Measurements from ENCODE around the gene CBLIF.

DNA sequence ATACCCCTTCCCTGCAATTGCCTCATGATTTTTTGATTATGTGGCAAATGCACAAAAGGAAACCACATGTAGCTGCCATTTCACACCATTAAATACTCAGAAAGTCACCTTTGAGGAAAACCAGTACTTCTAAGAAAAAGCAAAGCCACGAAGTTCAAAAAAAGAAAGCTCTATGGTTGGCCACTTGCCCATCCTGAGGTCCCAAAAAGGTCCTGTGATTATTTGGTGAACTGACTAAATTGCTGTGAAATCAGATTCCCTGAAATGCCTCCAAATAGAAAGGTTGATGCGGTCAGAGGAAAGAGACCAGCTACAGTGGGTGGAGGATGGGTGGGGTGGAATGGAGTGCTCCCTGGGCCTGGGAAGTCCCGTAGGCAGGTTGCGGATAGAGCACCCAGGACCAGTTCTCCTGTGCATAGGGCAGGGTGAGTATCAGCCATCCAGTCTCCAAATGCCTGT lies 61.6 kb downstream of the CBLIF start:
- TF ChIP-seq EZH2phosphoT487 (IDR thresholded peaks at IDR 0.05; ENCODE audit: insufficient read depth, low read depth) (no peak), EZH2 (IDR thresholded peaks at IDR 0.05; ENCODE audit: insufficient read depth, poor library complexity, severe bottlenecking) (no peak)

Data from GM23248 (cell line).